Nephron (organoid): Measurements from ENCODE around the gene TPRN.

Experiments
- H3K27ac Mint-ChIP-seq, 3 experiments: 2 replicates each; pipeline ENCODE4 v1.8.0; 2020; ENCODE audit warnings: mixed read lengths in 3 of 3, mild to moderate bottlenecking in 2 of 3, moderate library complexity in 1 of 3
- H3K27me3 Mint-ChIP-seq: 2 replicates; pipeline ENCODE4 v1.8.0; 2021; ENCODE audit warnings: low read depth, mild to moderate bottlenecking, moderate library complexity, mixed read lengths
- H3K36me3 Mint-ChIP-seq: 2 replicates; pipeline ENCODE4 v1.8.0; 2020; ENCODE audit warnings: low read depth, mixed read lengths
- H3K4me1 Mint-ChIP-seq: 2 replicates; pipeline ENCODE4 v1.8.0; 2020; ENCODE audit warnings: mixed read lengths
- H3K4me3 Mint-ChIP-seq, 3 experiments: 2 replicates each; pipeline ENCODE4 v1.8.0; 2020; ENCODE audit warnings: mild to moderate bottlenecking in 3 of 3, mixed read lengths in 3 of 3, moderate library complexity in 2 of 3
- H3K9me3 Mint-ChIP-seq: 2 replicates; pipeline ENCODE4 v1.8.0; 2020; ENCODE audit warnings: mixed read lengths
- CTCF ChIP-seq, 3 experiments: fragments of 200-600 bp; sonication (generic); IDR thresholded peaks; one replicate each; pipeline ENCODE4 v1.5.0; 2021; ENCODE audit warnings: antibody characterized with exemption in 3 of 3; ENCODE audit not compliant: unreplicated experiment in 3 of 3

Gene TPRN

GRCh38 chr9:137192859-137193258 is 7.7 kb downstream of the TPRN start:
- no peaks in the 10 kb centered on the region for H3K27me3 Mint-ChIP-seq
- peaks cover 18% of the 10 kb centered on the region for H3K4me1 Mint-ChIP-seq
- no peak overlapping the region for H3K4me3 Mint-ChIP-seq
- no peaks in the 10 kb centered on the region for H3K9me3 Mint-ChIP-seq
- no peak for TF ChIP-seq CTCF (IDR thresholded peaks at IDR 0.05; ENCODE audit: unreplicated experiment in 3 of 3)
- no peaks in the 10 kb centered on the region for H3K36me3 Mint-ChIP-seq
- no peak overlapping the region for H3K27ac Mint-ChIP-seq

GRCh38 chr9:137192448-137192780 is 8.1 kb downstream of the TPRN start:
- H3K27ac Mint-ChIP-seq, result no peak overlapping the region
- H3K36me3 Mint-ChIP-seq, result no peaks in the 10 kb centered on the region
- H3K4me3 Mint-ChIP-seq, result peak overlapping the region in 2 of 3 experiments; percentile 31 to 38
- no peaks in the 10 kb centered on the region for H3K27me3 Mint-ChIP-seq
- H3K9me3 Mint-ChIP-seq, result no peaks in the 10 kb centered on the region
- TF ChIP-seq CTCF (IDR thresholded peaks at IDR 0.05; ENCODE audit: unreplicated experiment in 3 of 3), result no peak
- H3K4me1 Mint-ChIP-seq, result peaks cover 22% of the 10 kb centered on the region

GRCh38 chr9:137191691-137192447 is 8.7 kb downstream of the TPRN start:
- Mint-ChIP-seq H3K4me1 (peaks cover 28% of the 10 kb centered on the region), H3K4me3 (peak overlapping the region in 1 of 3 experiments; percentile 88), H3K9me3 (no peaks in the 10 kb centered on the region), H3K27me3 (no peaks in the 10 kb centered on the region), H3K27ac (no peak overlapping the region), H3K36me3 (no peaks in the 10 kb centered on the region)
- TF ChIP-seq CTCF (IDR thresholded peaks at IDR 0.05; ENCODE audit: unreplicated experiment in 3 of 3), result no peak

- Mint-ChIP-seq H3K27ac (no peak overlapping the region), H3K4me1 (peaks cover 32% of the 10 kb centered on the region), H3K36me3 (no peaks in the 10 kb centered on the region), H3K27me3 (no peaks in the 10 kb centered on the region), H3K4me3 (peak overlapping the region; percentile 77 to 88 (median 85)), H3K9me3 (no peaks in the 10 kb centered on the region)
- no peak for TF ChIP-seq CTCF (IDR thresholded peaks at IDR 0.05; ENCODE audit: unreplicated experiment in 3 of 3)
Observed at GRCh38 chr9:137191245-137191644, 9.3 kb downstream of the TPRN start.

- H3K36me3 Mint-ChIP-seq, result no peaks in the 10 kb centered on the region
- peaks cover 32% of the 10 kb centered on the region for H3K4me1 Mint-ChIP-seq
- H3K9me3 Mint-ChIP-seq, result no peaks in the 10 kb centered on the region
- no peak for TF ChIP-seq CTCF (IDR thresholded peaks at IDR 0.05; ENCODE audit: unreplicated experiment in 3 of 3)
- peak overlapping the region in 2 of 3 experiments; percentile 53 to 68 for H3K27ac Mint-ChIP-seq
- no peaks in the 10 kb centered on the region for H3K27me3 Mint-ChIP-seq
- peak overlapping the region; percentile 85 to 90 (median 88) for H3K4me3 Mint-ChIP-seq
Observed at GRCh38 chr9:137190315-137190856, 10.2 kb downstream of the TPRN start.
